PC-9 (cell line): ENCODE measurements around the gene LAMA3.

Experiments
- CTCF ChIP-seq: fragments of 200-600 bp; sonication (generic); conservative IDR thresholded peaks from 2 replicates; pipeline ENCODE4 v1.6.1; 2017; ENCODE audit warnings: mixed run types, antibody characterized with exemption, mild to moderate bottlenecking, moderate library complexity
- EZH2 ChIP-seq: fragments of 200-600 bp; sonication (generic); IDR thresholded peaks from 2 replicates; pipeline ENCODE4 v1.8.0; 2017; ENCODE audit warnings: antibody characterized with exemption, low read depth

GRCh38 chr18:24002479-24002878 is 313.2 kb downstream of the LAMA3 start:
- no peak for TF ChIP-seq CTCF
- no peak for TF ChIP-seq EZH2
